Measurements from ENCODE around the gene STMN1. TPM values are rescaled to one million over a fixed set of nuclear protein-coding genes. Genes with fewer than 3 reads are reported as not detected.
A peak's percentile ranks its signal among the peaks of the same experiment; 100 is the strongest.

Gene STMN1
- total RNA-seq, 1 donor from 2014 or later = 21.4 TPM

DNA sequence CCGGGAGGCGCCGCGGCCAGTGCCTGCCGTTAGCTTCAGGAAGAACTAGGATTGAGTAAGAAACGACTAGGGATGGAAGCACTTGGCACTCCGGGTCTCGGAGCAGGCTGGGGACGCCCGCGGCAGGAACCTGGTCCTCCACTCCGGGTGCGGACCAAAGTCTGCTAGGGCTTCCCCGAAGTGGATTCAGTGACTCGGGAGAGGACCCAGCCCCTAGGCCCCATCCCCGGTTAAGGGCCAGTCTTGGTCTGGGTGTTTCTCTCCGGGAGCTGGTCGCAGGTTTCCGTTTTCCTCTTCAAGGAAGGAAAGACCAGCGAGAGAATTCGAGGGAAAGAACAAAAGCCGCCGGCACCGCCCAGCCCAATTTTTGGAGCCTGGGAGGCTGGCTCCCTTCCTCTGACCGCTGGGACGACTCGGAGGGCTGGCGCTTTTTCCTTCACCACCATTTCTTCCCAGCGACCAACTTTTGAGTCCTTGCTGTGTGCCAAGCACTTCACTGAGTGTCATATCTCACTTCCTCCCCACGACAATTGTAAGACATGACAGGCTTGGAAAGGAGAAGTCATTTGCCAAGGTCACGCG, 16.8 kb upstream of the STMN1 start:
- DNase-seq (peak; percentile 57), ATAC-seq (peak; percentile 73)
- intact Hi-C loops (cut with micrococcal nuclease) = no loop called here

- DNase-seq = no peak
- intact Hi-C loops (cut with micrococcal nuclease) = no loop called here
- ATAC-seq = peak; percentile 72
Measured at GRCh38 chr1:25922056-25922970, 16.1 kb upstream of the STMN1 start.

- no peak for DNase-seq
- intact Hi-C loops (cut with micrococcal nuclease) = no loop called here
- ATAC-seq = no peak
Measured at GRCh38 chr1:25918615-25919014, 12.4 kb upstream of the STMN1 start.

DNA sequence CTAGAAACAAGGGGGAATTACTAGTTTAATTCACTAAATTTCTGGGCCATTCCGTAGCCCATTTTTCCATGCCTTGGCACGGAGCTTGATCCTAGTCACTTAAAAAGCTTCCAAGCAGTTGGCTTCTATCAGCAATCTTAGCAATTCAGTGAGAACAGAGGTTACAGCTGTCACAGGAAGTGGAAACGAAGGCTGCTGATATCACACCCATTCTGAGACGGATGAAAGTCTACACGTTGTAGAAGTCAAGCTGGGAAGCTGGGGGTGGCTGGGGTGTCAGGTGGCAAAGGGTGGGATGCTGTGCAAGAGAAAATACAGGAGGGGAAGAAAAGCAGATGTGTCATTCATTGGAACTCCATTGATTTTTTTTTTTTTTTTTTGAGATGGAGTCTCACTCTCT, 11.8 kb upstream of the STMN1 start:
- ATAC-seq (no peak), DNase-seq (no peak)
- intact Hi-C loops (cut with micrococcal nuclease) = no loop called here

GRCh38 chr1:25916460-25916859, 10.2 kb upstream of the STMN1 start:
- intact Hi-C loops (cut with micrococcal nuclease) = no loop called here
- no peak for ATAC-seq
- DNase-seq = no peak

GRCh38 chr1:25914074-25914995, 8.1 kb upstream of the STMN1 start:
- ATAC-seq = peak; percentile 70

GRCh38 chr1:25913206-25913605, 7.0 kb upstream of the STMN1 start:
- intact Hi-C loops (cut with micrococcal nuclease) = no loop called here
- no peak for ATAC-seq
- no peak for DNase-seq

More at GRCh38 chr1:25914074-25914995, 8.1 kb upstream of the STMN1 start:
- no peak for DNase-seq
- intact Hi-C loops (cut with micrococcal nuclease) = no loop called here

GRCh38 chr1:25912076-25912831, 6.0 kb upstream of the STMN1 start:
- DNase-seq (no peak), ATAC-seq (peak; percentile 38)
- intact Hi-C loops (cut with micrococcal nuclease) = no loop called here

DNA sequence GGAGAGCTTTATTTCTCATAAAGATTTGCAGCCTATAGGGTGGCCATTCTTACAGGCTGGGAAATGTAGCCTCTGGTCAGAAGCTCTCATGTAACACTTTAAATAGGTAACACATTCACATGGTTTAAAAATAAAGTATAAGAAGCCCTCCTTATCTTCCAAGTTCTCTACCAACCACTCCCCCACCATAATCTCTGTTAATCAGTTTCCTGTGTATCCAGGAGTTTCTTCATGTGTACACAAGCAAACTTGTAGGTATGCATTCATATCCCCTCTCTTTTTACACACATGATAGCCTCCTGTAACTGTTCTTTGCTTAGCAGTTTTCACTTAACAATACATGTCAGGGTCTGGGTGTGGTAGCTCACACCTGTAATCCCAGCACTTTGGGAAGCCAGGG, 4.9 kb upstream of the STMN1 start:
- intact Hi-C loops (cut with micrococcal nuclease) = no loop called here
- no peak for DNase-seq
- ATAC-seq = no peak

DNA sequence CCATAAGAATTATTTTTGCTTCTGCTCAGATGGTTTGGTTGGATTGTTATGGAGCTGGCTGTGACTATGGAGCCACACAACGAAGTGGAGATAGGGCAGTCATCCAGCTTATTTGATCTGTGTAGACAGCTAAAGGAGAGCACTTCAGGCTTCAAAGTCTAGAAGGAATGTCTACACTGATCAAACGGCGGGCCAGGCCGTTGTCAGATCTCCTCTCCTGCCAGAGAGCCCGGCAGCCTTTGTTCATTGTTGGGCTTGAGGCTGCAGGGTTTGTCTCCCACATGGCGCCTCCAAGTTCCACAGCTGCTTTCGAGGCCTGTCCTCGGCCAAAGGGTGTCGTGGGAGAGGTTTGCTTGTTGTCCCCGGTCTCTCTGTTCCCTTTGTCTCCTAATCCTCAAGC, 2.8 kb upstream of the STMN1 start:
- intact Hi-C loops (cut with micrococcal nuclease) = no loop called here
- no peak for DNase-seq
- ATAC-seq = no peak

- ATAC-seq (no peak), DNase-seq (no peak)
- intact Hi-C loops (cut with micrococcal nuclease) = no loop called here
Measured at GRCh38 chr1:25908161-25908560, 1.9 kb upstream of the STMN1 start.

- DNase-seq (no peak), ATAC-seq (no peak)
- intact Hi-C loops (cut with micrococcal nuclease) = no loop called here
Measured at GRCh38 chr1:25907601-25908000, 1.4 kb upstream of the STMN1 start.

DNA sequence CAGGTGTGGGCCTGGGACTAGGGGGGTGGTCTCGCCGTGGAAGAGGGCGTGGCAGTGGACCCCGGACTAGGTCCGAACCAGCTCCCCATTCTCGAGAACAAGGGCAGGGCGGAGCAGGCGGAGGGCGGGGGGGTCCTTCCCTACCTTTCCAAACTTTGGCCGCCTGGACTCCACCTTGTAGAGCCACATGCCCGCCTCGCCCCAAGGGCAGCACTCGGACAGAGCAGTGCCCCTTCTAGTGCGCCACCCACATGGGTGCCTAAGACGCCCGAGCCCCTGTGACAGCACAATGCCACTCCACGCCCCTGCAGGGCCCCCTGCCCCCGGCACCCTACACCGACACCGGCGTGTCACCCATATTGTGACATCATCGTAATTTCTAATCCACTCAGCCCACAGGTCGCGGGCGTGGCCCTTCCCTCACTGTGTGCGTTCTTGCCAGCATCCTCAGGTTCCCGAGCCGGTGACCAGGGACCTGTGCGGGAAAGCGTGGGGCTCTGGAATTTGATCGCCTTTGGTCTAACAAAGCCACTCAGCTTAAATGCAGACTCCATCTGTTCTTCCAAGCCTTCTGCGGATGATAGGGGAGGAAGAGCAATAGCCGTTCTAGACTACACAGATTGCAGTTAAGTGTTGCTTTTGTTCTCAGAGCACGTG, 553 bp upstream of the STMN1 start:
- peak; percentile 40 for DNase-seq

GRCh38 chr1:25904943-25905679, 1.1 kb downstream of the STMN1 start:
- intact Hi-C loops (cut with micrococcal nuclease) = loop anchor here (5.0 kb wide), 1 partner anchor 92 kb away; the partner anchor contains the start of gene PAFAH2
- DNase-seq (peak; percentile 96), ATAC-seq (peak; percentile 96)

More for the DNA sequence above, 553 bp upstream of the STMN1 start:
- intact Hi-C loops (cut with micrococcal nuclease) = no loop called here
- no peak for ATAC-seq

DNA sequence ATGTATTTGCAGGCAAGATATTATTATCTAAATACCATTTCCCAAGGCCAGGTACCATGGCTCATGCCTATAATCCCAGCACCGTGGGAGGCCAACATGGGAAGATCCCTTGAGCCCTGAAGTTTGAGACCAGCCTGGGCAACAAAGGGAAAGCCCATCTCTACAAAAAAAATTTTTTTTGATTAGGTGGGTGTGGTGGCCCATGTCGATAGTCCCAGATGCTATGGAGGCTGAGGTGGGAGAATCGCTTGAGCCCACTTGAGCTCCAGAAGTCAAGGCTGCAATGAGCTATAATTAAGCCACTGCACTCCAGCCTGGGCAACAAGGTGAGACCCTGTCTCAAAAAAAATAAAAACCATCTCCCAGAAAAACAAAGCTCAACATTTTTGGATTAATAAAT, 2.2 kb downstream of the STMN1 start:
- DNase-seq = no peak
- intact Hi-C loops (cut with micrococcal nuclease) = loop anchor here (5.0 kb wide), 1 partner anchor 93 kb away; the partner anchor contains the start of gene PAFAH2
- no peak for ATAC-seq

- intact Hi-C loops (cut with micrococcal nuclease) = loop anchor here (5.0 kb wide), 1 partner anchor 95 kb away; the partner anchor contains the start of gene PAFAH2
- ATAC-seq = no peak
- DNase-seq = no peak
Measured at GRCh38 chr1:25902462-25902861, 3.8 kb downstream of the STMN1 start.

GRCh38 chr1:25900219-25900618, 6.0 kb downstream of the STMN1 start:
- no peak for ATAC-seq
- no peak for DNase-seq
- intact Hi-C loops (cut with micrococcal nuclease) = loop anchor here (5.0 kb wide), 1 partner anchor 97 kb away; the partner anchor contains the start of gene PAFAH2
